Measurements from ENCODE around the gene PTGER1. TPM values are rescaled to one million over a fixed set of nuclear protein-coding genes. Genes with fewer than 3 reads are reported as not detected.

The PTGER1 gene
- total RNA-seq, 1 experiment from 2014 or later, result 2.2 TPM

- no peaks in the 10 kb centered on the region for H3K27me3 ChIP-seq (ENCODE audit: control insufficient read depth, insufficient read depth, low read length)
- BruUV-seq (replicated peaks), result no TSS peak
- no peak for DNase-seq (ENCODE audit: low read depth, low spot score)
- TF ChIP-seq REST (IDR thresholded peaks at IDR 0.05; ENCODE audit: insufficient read depth in 1 of 2, low read depth in 2 of 2, low read length in 1 of 2), result no peak
- peak; percentile 92 for TF ChIP-seq TCF7L2 (IDR thresholded peaks at IDR 0.05; ENCODE audit: low read depth, low read length)
- no peak for TF ChIP-seq SIN3A (IDR thresholded peaks at IDR 0.05; ENCODE audit: borderline replicate concordance, insufficient read depth, low read depth, low read length)
- TF ChIP-seq CTCF (IDR thresholded peaks at IDR 0.05), result no peak
- peak; percentile 56 for ATAC-seq
- no peak overlapping the region for H3K4me3 ChIP-seq (ENCODE audit: low read depth in 2 of 2, low read length in 2 of 2)
- H3K4me1 ChIP-seq (ENCODE audit: control insufficient read depth, insufficient read depth, low read length), result peaks cover 33% of the 10 kb centered on the region
- POLR2A ChIA-PET, result interaction anchor here (0.6 kb wide), 1 partner anchor 104 kb away, joined by 5 read pairs; no protein-coding TSS in a partner anchor
- H3K36me3 ChIP-seq (ENCODE audit: control insufficient read depth, insufficient read depth, low read length), result peaks cover 10% of the 10 kb centered on the region
- H3K27ac ChIP-seq (ENCODE audit: low read length), result peak overlapping the region; percentile 93
- no peaks in the 10 kb centered on the region for H3K9me3 ChIP-seq (ENCODE audit: control insufficient read depth, insufficient read depth, low read depth, low read length)
- intact Hi-C loops (cut with micrococcal nuclease; ENCODE audit: unreplicated experiment) (no loop called here), in situ Hi-C loops (cut with HindIII; ENCODE audit: low pct_unique_long_range_greater_than_20kb, low sequenced_read_pairs) (no loop called here)
- CTCF ChIA-PET, result no interaction called here
Measured at GRCh38 chr19:14519860-14520407, 44.8 kb upstream of the PTGER1 start.

- H3K27ac ChIP-seq (ENCODE audit: low read length), result peak overlapping the region; percentile 93
- no peak for DNase-seq (ENCODE audit: low read depth, low spot score)
- BruUV-seq (replicated peaks), result no TSS peak
- H3K4me3 ChIP-seq (ENCODE audit: low read depth in 2 of 2, low read length in 2 of 2), result no peak overlapping the region
- no peak for ATAC-seq
- in situ Hi-C loops (cut with HindIII; ENCODE audit: low pct_unique_long_range_greater_than_20kb, low sequenced_read_pairs) (no loop called here), intact Hi-C loops (cut with micrococcal nuclease; ENCODE audit: unreplicated experiment) (no loop called here)
- ChIA-PET CTCF (no interaction called here), POLR2A (interaction anchor here (0.6 kb wide), 2 partner anchors 14 to 104 kb away, joined by 3 to 5 read pairs; no protein-coding TSS in a partner anchor)
- H3K4me1 ChIP-seq (ENCODE audit: control insufficient read depth, insufficient read depth, low read length), result peaks cover 38% of the 10 kb centered on the region
- H3K36me3 ChIP-seq (ENCODE audit: control insufficient read depth, insufficient read depth, low read length), result peaks cover 10% of the 10 kb centered on the region
- H3K27me3 ChIP-seq (ENCODE audit: control insufficient read depth, insufficient read depth, low read length), result no peaks in the 10 kb centered on the region
- TF ChIP-seq CTCF (IDR thresholded peaks at IDR 0.05) (no peak), TCF7L2 (IDR thresholded peaks at IDR 0.05; ENCODE audit: low read depth, low read length) (no peak), SIN3A (IDR thresholded peaks at IDR 0.05; ENCODE audit: borderline replicate concordance, insufficient read depth, low read depth, low read length) (no peak), REST (IDR thresholded peaks at IDR 0.05; ENCODE audit: insufficient read depth in 1 of 2, low read depth in 2 of 2, low read length in 1 of 2) (no peak), POLR2AphosphoS5 (IDR thresholded peaks at IDR 0.05; ENCODE audit: low read depth, low read length) (no peak)
- no peaks in the 10 kb centered on the region for H3K9me3 ChIP-seq (ENCODE audit: control insufficient read depth, insufficient read depth, low read depth, low read length)
Measured at GRCh38 chr19:14519245-14519859, 44.2 kb upstream of the PTGER1 start.
